ENCODE measurements around the gene KCNAB2. TPM values are rescaled to one million over a fixed set of nuclear protein-coding genes. Genes with fewer than 3 reads are reported as not detected.

The KCNAB2 gene
- total RNA-seq, 1 donor from 2014 or later, result 2.2 TPM

- no peak overlapping the region for H3K4me3 Mint-ChIP-seq
- no peak overlapping the region for H3K4me2 ChIP-seq
- no peaks in the 10 kb centered on the region for H3K4me1 ChIP-seq
Observed at GRCh38 chr1:6117064-6117463, 71.4 kb downstream of the KCNAB2 start.

GRCh38 chr1:6117624-6118023 lies 71.9 kb downstream of the KCNAB2 start:
- no peaks in the 10 kb centered on the region for H3K36me3 Mint-ChIP-seq
- H3K36me3 ChIP-seq, result no peaks in the 10 kb centered on the region
- H3K4me1 ChIP-seq, result no peaks in the 10 kb centered on the region
- no peaks in the 10 kb centered on the region for H3K27me3 ChIP-seq
- H4K20me1 ChIP-seq (ENCODE audit: low read depth), result no peaks in the 10 kb centered on the region
- no peaks in the 10 kb centered on the region for H3K79me2 ChIP-seq (ENCODE audit: low read depth)
- H3K27ac ChIP-seq, result no peak overlapping the region
- no peak overlapping the region for H3K4me2 ChIP-seq
- TF ChIP-seq EZH2 (IDR thresholded peaks at IDR 0.05) (no peak), EZH2phosphoT487 (IDR thresholded peaks at IDR 0.05) (no peak)
- H3F3A ChIP-seq (ENCODE audit: low read depth), result no peaks in the 10 kb centered on the region
- no peak overlapping the region for H3K27ac Mint-ChIP-seq
- no peak overlapping the region for H3K9ac ChIP-seq
- peaks cover 4% of the 10 kb centered on the region for H3K9me3 ChIP-seq (ENCODE audit: low read depth)
- H3K4me3 ChIP-seq, result no peak overlapping the region
- no peak overlapping the region for H2AFZ ChIP-seq (replicated peaks)
- H3K4me1 Mint-ChIP-seq, result no peaks in the 10 kb centered on the region
- no peak overlapping the region for H3K4me3 Mint-ChIP-seq
- no peaks in the 10 kb centered on the region for H3K27me3 Mint-ChIP-seq (ENCODE audit: insufficient read depth, low read depth)
- no peak for DNase-seq (ENCODE audit: low spot score)
- H3K9me3 Mint-ChIP-seq, result peaks cover 8% of the 10 kb centered on the region

More at GRCh38 chr1:6117064-6117463, 71.4 kb downstream of the KCNAB2 start:
- no peak overlapping the region for H3K27ac ChIP-seq
- peaks cover 4% of the 10 kb centered on the region for H3K9me3 ChIP-seq (ENCODE audit: low read depth)
- peaks cover 1% of the 10 kb centered on the region for H3K27me3 Mint-ChIP-seq (ENCODE audit: insufficient read depth, low read depth)
- H3K36me3 Mint-ChIP-seq, result no peaks in the 10 kb centered on the region
- no peaks in the 10 kb centered on the region for H3K4me1 Mint-ChIP-seq
- no peaks in the 10 kb centered on the region for H3K79me2 ChIP-seq (ENCODE audit: low read depth)
- no peaks in the 10 kb centered on the region for H3K36me3 ChIP-seq
- DNase-seq (ENCODE audit: low spot score), result no peak
- no peaks in the 10 kb centered on the region for H4K20me1 ChIP-seq (ENCODE audit: low read depth)
- no peak overlapping the region for H3K4me3 ChIP-seq
- H3K27ac Mint-ChIP-seq, result no peak overlapping the region
- H3F3A ChIP-seq (ENCODE audit: low read depth), result no peaks in the 10 kb centered on the region
- no peak overlapping the region for H3K9ac ChIP-seq
- peaks cover 8% of the 10 kb centered on the region for H3K9me3 Mint-ChIP-seq
- H2AFZ ChIP-seq (replicated peaks), result no peak overlapping the region
- no peaks in the 10 kb centered on the region for H3K27me3 ChIP-seq
- TF ChIP-seq EZH2 (IDR thresholded peaks at IDR 0.05) (no peak), EZH2phosphoT487 (IDR thresholded peaks at IDR 0.05) (no peak), CTCF (IDR thresholded peaks at IDR 0.05) (no peak)

- TF ChIP-seq EZH2phosphoT487 (IDR thresholded peaks at IDR 0.05) (no peak), EZH2 (IDR thresholded peaks at IDR 0.05) (no peak), CTCF (IDR thresholded peaks at IDR 0.05) (no peak)
- Mint-ChIP-seq H3K27ac (no peak overlapping the region), H3K4me1 (no peaks in the 10 kb centered on the region), H3K4me3 (no peak overlapping the region), H3K9me3 (peaks cover 8% of the 10 kb centered on the region), H3K27me3 (ENCODE audit: insufficient read depth, low read depth) (peaks cover under 1% of the 10 kb centered on the region), H3K36me3 (no peaks in the 10 kb centered on the region)
- no peak overlapping the region for H3K4me3 ChIP-seq
- H4K20me1 ChIP-seq (ENCODE audit: low read depth), result no peaks in the 10 kb centered on the region
- no peak overlapping the region for H2AFZ ChIP-seq (replicated peaks)
- H3K27ac ChIP-seq, result no peak overlapping the region
- H3F3A ChIP-seq (ENCODE audit: low read depth), result no peaks in the 10 kb centered on the region
- H3K4me2 ChIP-seq, result no peak overlapping the region
- H3K27me3 ChIP-seq, result no peaks in the 10 kb centered on the region
- H3K9ac ChIP-seq, result no peak overlapping the region
- DNase-seq (ENCODE audit: low spot score), result no peak
- H3K4me1 ChIP-seq, result no peaks in the 10 kb centered on the region
- peaks cover 4% of the 10 kb centered on the region for H3K9me3 ChIP-seq (ENCODE audit: low read depth)
- H3K36me3 ChIP-seq, result no peaks in the 10 kb centered on the region
- H3K79me2 ChIP-seq (ENCODE audit: low read depth), result no peaks in the 10 kb centered on the region
Observed at GRCh38 chr1:6118415-6118814, 72.7 kb downstream of the KCNAB2 start.

GRCh38 chr1:6121021-6121421 lies 75.3 kb downstream of the KCNAB2 start:
- Histone ChIP-seq H4K20me1 (ENCODE audit: low read depth) (no peaks in the 10 kb centered on the region), H3K27ac (no peak overlapping the region), H3K4me2 (no peak overlapping the region), H3F3A (ENCODE audit: low read depth) (no peaks in the 10 kb centered on the region), H3K4me1 (no peaks in the 10 kb centered on the region), H3K9me3 (ENCODE audit: low read depth) (peaks cover 4% of the 10 kb centered on the region), H3K4me3 (no peak overlapping the region), H3K9ac (no peak overlapping the region), H2AFZ (replicated peaks) (no peak overlapping the region), H3K27me3 (no peaks in the 10 kb centered on the region), H3K79me2 (ENCODE audit: low read depth) (no peaks in the 10 kb centered on the region), H3K36me3 (no peaks in the 10 kb centered on the region)
- TF ChIP-seq CTCF (IDR thresholded peaks at IDR 0.05), result no peak
- DNase-seq (ENCODE audit: low spot score), result no peak
- Mint-ChIP-seq H3K27ac (no peak overlapping the region), H3K27me3 (ENCODE audit: insufficient read depth, low read depth) (peaks cover 4% of the 10 kb centered on the region), H3K36me3 (no peaks in the 10 kb centered on the region), H3K4me1 (peaks cover 4% of the 10 kb centered on the region), H3K4me3 (no peak overlapping the region), H3K9me3 (peaks cover 7% of the 10 kb centered on the region)
